Breast epithelium (tissue), 4 donors: Measurements from ENCODE around the gene RPL18A. TPM values are rescaled to one million over a fixed set of nuclear protein-coding genes. Genes with fewer than 3 reads are reported as not detected.

Experiments used
- DNase-seq, 2 donors: peaks; one replicate each; pipeline ENCODE4 v3.0.0-alpha.2; 2019; ENCODE audit warnings: low spot score in 2 of 2
- H3K27ac ChIP-seq, 2 donors: fragments of 200-600 bp; sonication (generic) in 1 of 2; one replicate each; pipeline ENCODE4 v1.5.1; 2016 to 2019; ENCODE audit warnings: mild to moderate bottlenecking in 1 of 2
- H3K27me3 ChIP-seq, 2 donors: fragments of 200-600 bp; sonication (generic) in 1 of 2; one replicate each; pipeline versions ENCODE4 v1.5.1 to v1.6.0; 2017 to 2019; ENCODE audit warnings: control low read depth in 1 of 2, mild to moderate bottlenecking in 1 of 2
- H3K36me3 ChIP-seq: fragments of 200-600 bp; one replicate; pipeline ENCODE4 v1.5.1; 2019
- H3K4me1 ChIP-seq, 2 donors: fragments of 200-600 bp; sonication (generic); one replicate each; pipeline ENCODE4 v1.5.1; 2016 to 2019; ENCODE audit warnings: control low read depth in 1 of 2
- H3K4me3 ChIP-seq, 3 donors: fragments of 200-600 bp; sonication (generic); 1 replicate in 2 of 3; 2 replicates in 1 of 3; pipeline ENCODE4 v1.5.1; 2016 to 2019; ENCODE audit warnings: mild to moderate bottlenecking in 3 of 3, moderate library complexity in 2 of 3
- H3K9me3 ChIP-seq, 2 donors: fragments of 200-600 bp; sonication (generic) in 1 of 2; one replicate each; pipeline ENCODE4 v1.5.1; 2016 to 2019; ENCODE audit warnings: control low read depth in 1 of 2
- POLR2A ChIP-seq: fragments of 450-650 bp; IDR thresholded peaks from one replicate; pipeline ENCODE4 v1.6.1; 2016; ENCODE audit warnings: antibody characterized with exemption, mild to moderate bottlenecking, moderate library complexity
- POLR2AphosphoS5 ChIP-seq, 3 donors: sonication (generic); formaldehyde crosslinking; IDR thresholded peaks; one replicate each; pipeline ENCODE4 v1.6.1; 2017; ENCODE audit warnings: antibody characterized with exemption in 3 of 3
- intact Hi-C: fragments of 100-400 bp; cut with DNase I; formaldehyde crosslinking; loops from one replicate; pipeline ENCODE4 v1.15.1; 2023; ENCODE audit warnings: low total_unique reads
- total RNA-seq, 3 donors: library from RNA; depleted of rRNA; stranded (reverse); fragments of >200 nt; gene quantifications; one replicate each; pipeline ENCODE4 v1.1.0, GENCODE V29; 2016
- TF ChIP-seq, protein P1 (sequence below), 3 donors: fragments of 450-650 bp; IDR thresholded peaks; one replicate each; pipeline ENCODE4 v1.5.1; 2016 to 2017; ENCODE audit warnings: antibody characterized with exemption in 3 of 3, mild to moderate bottlenecking in 3 of 3, moderate library complexity in 3 of 3

RPL18A gene
- total RNA-seq, 3 donors from 2014 or later = 1,333 to 1,973 (median 1,587) TPM

DNA sequence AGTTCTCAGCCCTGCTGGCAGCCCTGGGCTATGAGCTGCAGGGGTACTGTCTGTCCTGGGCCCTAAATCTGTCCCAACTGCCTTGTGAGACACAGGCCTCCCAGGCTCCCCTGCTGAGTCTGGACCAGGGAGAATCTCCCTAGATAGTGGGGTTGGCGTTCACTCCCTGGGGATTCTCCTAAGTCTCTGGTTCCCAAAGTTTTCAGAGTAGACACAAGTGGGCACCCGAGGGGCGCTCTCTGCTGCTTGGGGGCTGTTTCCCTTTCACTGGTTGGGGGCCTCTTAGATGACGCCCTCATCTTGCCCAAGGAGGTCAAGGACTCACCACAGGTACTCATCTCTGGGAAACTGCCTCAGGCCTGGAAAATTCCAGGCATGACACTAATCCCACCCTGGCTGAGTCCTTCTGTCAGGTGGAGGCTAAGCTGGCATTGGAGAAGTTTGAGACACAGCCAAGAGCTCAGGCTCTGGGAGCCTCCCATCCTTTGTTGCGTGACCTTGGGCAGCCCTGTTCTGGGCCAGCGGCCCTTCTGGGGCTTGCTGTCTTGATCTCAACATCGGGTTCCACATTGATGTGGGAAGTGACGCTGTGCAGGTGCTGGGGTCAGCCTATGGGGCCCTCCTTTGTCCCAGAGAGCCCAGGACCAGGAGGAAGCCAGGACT is 3.9 kb downstream of the RPL18A start:
- H3K9me3 ChIP-seq = no peaks in the 10 kb centered on the region
- peaks cover 4% of the 10 kb centered on the region for H3K36me3 ChIP-seq
- no peaks in the 10 kb centered on the region for H3K27me3 ChIP-seq
- no peak for DNase-seq
- H3K4me1 ChIP-seq = peaks cover 5 to 10% of the 10 kb centered on the region in 2 donors
- H3K4me3 ChIP-seq = no peak overlapping the region
- H3K27ac ChIP-seq = peak overlapping the region in 1 of 2 donors; percentile 58
- TF ChIP-seq POLR2A (no peak), POLR2AphosphoS5 (IDR thresholded peaks at IDR 0.05) (no peak)
- TF ChIP-seq, protein P1, sequence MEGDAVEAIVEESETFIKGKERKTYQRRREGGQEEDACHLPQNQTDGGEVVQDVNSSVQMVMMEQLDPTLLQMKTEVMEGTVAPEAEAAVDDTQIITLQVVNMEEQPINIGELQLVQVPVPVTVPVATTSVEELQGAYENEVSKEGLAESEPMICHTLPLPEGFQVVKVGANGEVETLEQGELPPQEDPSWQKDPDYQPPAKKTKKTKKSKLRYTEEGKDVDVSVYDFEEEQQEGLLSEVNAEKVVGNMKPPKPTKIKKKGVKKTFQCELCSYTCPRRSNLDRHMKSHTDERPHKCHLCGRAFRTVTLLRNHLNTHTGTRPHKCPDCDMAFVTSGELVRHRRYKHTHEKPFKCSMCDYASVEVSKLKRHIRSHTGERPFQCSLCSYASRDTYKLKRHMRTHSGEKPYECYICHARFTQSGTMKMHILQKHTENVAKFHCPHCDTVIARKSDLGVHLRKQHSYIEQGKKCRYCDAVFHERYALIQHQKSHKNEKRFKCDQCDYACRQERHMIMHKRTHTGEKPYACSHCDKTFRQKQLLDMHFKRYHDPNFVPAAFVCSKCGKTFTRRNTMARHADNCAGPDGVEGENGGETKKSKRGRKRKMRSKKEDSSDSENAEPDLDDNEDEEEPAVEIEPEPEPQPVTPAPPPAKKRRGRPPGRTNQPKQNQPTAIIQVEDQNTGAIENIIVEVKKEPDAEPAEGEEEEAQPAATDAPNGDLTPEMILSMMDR (IDR thresholded peaks at IDR 0.05) = no peak
- intact Hi-C loops = no loop called here

DNA sequence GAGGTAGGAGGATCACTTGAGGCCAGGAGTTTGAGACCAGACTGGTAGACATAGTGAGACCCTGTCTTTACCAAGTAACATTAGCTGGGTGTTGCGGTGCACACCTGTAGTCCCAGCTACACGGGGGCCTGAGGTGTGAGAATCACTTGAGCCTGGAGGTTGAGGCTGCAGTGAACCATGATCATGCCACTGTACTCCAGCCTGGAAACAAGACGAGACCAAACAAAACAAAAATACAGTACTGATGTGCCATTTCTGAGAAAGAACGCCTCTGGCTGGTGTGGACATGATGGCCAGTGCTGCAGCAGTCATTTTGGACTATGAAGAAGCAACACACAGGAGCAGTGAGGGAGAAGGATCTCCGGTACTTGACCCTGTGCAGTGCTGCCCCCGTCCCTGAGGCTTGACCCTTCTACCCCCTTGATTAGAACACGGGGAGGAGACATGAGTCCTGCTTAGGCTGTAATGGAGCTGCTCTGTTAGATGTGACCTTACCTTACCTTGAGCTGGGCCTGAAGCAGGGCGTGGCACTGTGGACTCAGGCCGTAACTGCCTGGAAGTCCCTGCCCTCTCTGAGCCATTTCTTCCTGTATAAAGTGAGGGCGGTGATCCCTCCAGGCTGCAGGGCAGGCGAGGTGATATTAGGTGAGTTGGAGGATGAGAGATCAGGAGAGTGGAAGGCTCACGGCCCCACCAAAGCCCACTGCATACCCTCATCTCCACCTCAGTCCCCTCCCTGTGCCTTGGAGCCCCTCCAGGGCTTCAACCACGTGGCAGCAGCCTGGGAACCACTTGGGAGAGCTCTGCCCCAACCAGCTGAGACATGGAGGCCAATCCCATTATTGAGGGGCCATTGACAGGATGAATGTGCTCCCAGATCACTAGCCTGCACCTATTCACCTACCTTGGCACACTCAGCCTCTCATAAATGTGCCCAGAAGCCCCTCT is 5.9 kb downstream of the RPL18A start:
- TF ChIP-seq POLR2AphosphoS5 (IDR thresholded peaks at IDR 0.05) (no peak), POLR2A (no peak)
- TF ChIP-seq, protein P1 (IDR thresholded peaks at IDR 0.05) = no peak
- DNase-seq = no peak
- Histone ChIP-seq H3K36me3 (peaks cover 4% of the 10 kb centered on the region), H3K4me1 (peaks cover 5 to 10% of the 10 kb centered on the region in 2 donors), H3K9me3 (no peaks in the 10 kb centered on the region), H3K27me3 (peaks cover 0 to 10% of the 10 kb centered on the region in 2 donors), H3K27ac (peak overlapping the region in 1 of 2 donors; percentile 32), H3K4me3 (no peak overlapping the region)
- intact Hi-C loops = no loop called here

DNA sequence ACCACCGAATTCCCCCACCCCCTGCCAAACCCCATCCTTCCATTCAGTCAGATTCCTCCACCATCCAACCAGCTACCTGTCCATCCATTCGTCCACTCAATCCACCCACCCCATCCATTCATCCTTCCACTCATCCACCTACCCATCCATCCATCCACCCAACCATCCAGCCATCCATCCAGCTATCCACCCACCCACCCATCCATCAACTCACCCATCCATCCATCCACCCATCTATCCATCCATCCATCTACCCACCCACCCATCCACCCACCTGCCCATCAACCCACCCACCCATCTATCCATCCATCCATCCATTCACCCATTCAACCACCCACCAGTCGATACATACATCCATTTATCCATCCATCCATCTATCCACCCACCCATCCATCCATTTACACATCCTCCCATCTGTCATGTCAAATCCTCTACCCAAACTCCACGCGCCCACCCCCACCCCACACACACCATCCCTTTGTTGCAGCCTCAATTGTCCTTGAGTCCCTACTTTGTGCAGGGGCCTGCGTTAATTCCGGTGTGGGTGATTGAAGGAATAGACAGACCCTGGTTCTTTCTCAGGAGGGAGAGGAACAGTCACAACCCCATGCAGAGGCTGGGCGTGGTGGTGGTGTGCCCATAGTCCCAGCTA is 6.7 kb downstream of the RPL18A start:
- no peak for DNase-seq
- peaks cover 0 to 18% of the 10 kb centered on the region in 2 donors for H3K27me3 ChIP-seq
- H3K4me1 ChIP-seq = peaks cover 0 to 2% of the 10 kb centered on the region in 2 donors
- H3K36me3 ChIP-seq = peaks cover 4% of the 10 kb centered on the region
- no peak overlapping the region for H3K4me3 ChIP-seq
- intact Hi-C loops = no loop called here
- peak overlapping the region in 1 of 2 donors; percentile 32 for H3K27ac ChIP-seq
- no peak for TF ChIP-seq POLR2AphosphoS5 (IDR thresholded peaks at IDR 0.05)
- H3K9me3 ChIP-seq = no peaks in the 10 kb centered on the region

DNA sequence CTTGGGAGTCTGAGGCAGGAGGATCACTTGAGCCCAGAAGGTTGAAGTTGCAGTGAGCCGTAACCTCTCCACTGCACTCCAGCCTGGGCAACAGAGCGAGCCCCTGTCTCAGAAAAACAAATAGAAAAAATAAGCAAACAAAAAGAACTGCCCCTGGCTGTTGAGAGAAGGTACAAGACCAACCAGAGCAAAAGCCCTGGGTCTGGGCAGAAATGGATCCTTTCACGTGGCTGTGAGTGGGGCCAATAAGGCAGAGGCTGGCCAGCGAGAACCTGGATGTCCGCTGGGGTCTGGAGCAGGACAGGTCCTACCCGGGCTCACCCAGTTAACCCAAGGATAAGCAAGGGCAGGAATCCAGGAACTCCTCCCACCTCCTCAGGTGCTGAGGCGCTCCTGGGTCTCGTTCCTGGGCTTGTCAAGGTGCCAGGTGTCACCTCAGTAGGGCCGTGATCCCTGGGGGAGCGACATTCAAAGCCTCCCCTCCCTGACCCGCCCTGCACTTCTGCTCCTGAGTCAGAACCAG is 7.3 kb downstream of the RPL18A start:
- H3K4me3 ChIP-seq = no peak overlapping the region
- H3K27ac ChIP-seq = no peak overlapping the region
- no peaks in the 10 kb centered on the region for H3K4me1 ChIP-seq
- no peaks in the 10 kb centered on the region for H3K9me3 ChIP-seq
- DNase-seq = no peak
- peaks cover 0 to 24% of the 10 kb centered on the region in 2 donors for H3K27me3 ChIP-seq
- intact Hi-C loops = no loop called here
- H3K36me3 ChIP-seq = peaks cover 4% of the 10 kb centered on the region
- TF ChIP-seq POLR2A (no peak), POLR2AphosphoS5 (IDR thresholded peaks at IDR 0.05) (no peak)
- TF ChIP-seq, protein P1 (IDR thresholded peaks at IDR 0.05) = no peak

DNA sequence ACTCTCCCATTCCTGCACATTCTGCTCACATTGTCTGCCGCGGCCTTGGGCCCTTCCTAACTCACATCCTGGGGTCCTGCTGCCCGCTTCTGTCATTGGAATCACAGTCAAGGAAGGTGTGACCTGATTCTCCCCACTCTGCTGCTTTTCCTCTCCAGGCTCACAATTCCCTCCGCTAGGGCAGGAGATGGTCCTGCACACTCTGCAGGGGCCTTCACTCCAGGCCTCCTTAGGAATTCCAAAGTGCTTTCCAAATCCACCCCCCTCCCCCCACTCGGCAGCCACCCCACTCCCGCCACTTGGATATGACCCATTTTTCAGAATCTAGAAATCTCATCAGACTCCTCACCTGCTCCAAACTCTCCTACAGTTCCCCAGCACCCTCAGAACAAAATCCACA is 9.0 kb downstream of the RPL18A start:
- Histone ChIP-seq H3K27me3 (peaks cover 8 to 40% of the 10 kb centered on the region in 2 donors), H3K27ac (no peak overlapping the region), H3K9me3 (no peaks in the 10 kb centered on the region), H3K36me3 (no peaks in the 10 kb centered on the region), H3K4me3 (no peak overlapping the region), H3K4me1 (peaks cover 0 to 4% of the 10 kb centered on the region in 2 donors)
- no peak for DNase-seq
- TF ChIP-seq, protein P1 (IDR thresholded peaks at IDR 0.05) = no peak
- no peak for TF ChIP-seq POLR2A
- no peak for TF ChIP-seq POLR2AphosphoS5 (IDR thresholded peaks at IDR 0.05)
- intact Hi-C loops = no loop called here
